Endothelial cell of umbilical vein (primary cell): Measurements from ENCODE around the gene TTN. TPM values are rescaled to one million over a fixed set of nuclear protein-coding genes. Genes with fewer than 3 reads are reported as not detected.
A peak's percentile ranks its signal among the peaks of the same experiment; 100 is the strongest.

Source experiments
- BruUV-seq: library from RNA; stranded (reverse); fragments of 400-500 nt; replicated peaks from 2 replicates; lab custom pipeline; 2021; lab: Mats Ljungman, UMichigan
- CTCF ChIA-PET: fragments of 300-600, 350-600 bp; sonication (Branson Sonifier 250); formaldehyde crosslinking; loops from one replicate; lab custom pipeline; 2021; ENCODE audit warnings: antibody characterized with exemption, inconsistent platforms; lab: Charles Lee
- POLR2A ChIA-PET: fragments of 300-600, 350-600 bp; sonication (Branson Sonifier 250); formaldehyde crosslinking; loops from one replicate; lab custom pipeline; 2021; ENCODE audit warnings: antibody characterized with exemption, inconsistent platforms; lab: Charles Lee
- DNase-seq: peaks from one replicate; pipeline ENCODE4 v3.0.0-alpha.2; 2011; ENCODE audit warnings: low read depth, low spot score
- FAIRE-seq: peaks from 2 replicates; lab custom pipeline; 2011; peaks lifted over from hg19 to GRCh38; lab: Jason Lieb, UNC
- H2AFZ ChIP-seq: 2 replicates; pipeline ENCODE4 v1.6.0; 2012; ENCODE audit warnings: low read depth, low read length, control low read depth, inconsistent platforms
- H3K27ac ChIP-seq: 2 replicates; pipeline ENCODE4 v1.5.1; 2011; ENCODE audit warnings: low read depth, mild to moderate bottlenecking, control low read depth, low read length, moderate library complexity; ENCODE audit not compliant: insufficient read depth
- H3K27me3 ChIP-seq, 2 experiments: 2 replicates each; pipeline versions ENCODE4 v1.6.0 to v1.6.1; 2011; ENCODE audit warnings: low read length in 2 of 2, mixed read lengths in 1 of 2; ENCODE audit not compliant: control insufficient read depth in 2 of 2, insufficient read depth in 2 of 2
- H3K36me3 ChIP-seq, 2 experiments: 2 replicates in 1 of 2; 3 replicates in 1 of 2; pipeline ENCODE4 v1.5.1; 2011; ENCODE audit warnings: low read length in 2 of 2, mild to moderate bottlenecking in 1 of 2, moderate library complexity in 1 of 2; ENCODE audit not compliant: control insufficient read depth in 2 of 2, insufficient read depth in 2 of 2; ENCODE audit errors: extremely low read depth in 1 of 2
- H3K4me1 ChIP-seq: 3 replicates; pipeline ENCODE4 v1.5.1; 2011; ENCODE audit warnings: mild to moderate bottlenecking, low read length; ENCODE audit not compliant: control insufficient read depth, insufficient read depth; ENCODE audit errors: extremely low read depth
- H3K4me2 ChIP-seq: 2 replicates; pipeline ENCODE4 v1.6.1; 2011; ENCODE audit warnings: low read length, control low read depth, mixed read lengths; ENCODE audit not compliant: insufficient read depth
- H3K4me3 ChIP-seq, 3 experiments: fragments of 200-600 bp in 1 of 3; sonication (generic), shearing (Covaris generic) in 1 of 3; replicated peaks in 1 of 3; 2 replicates each; pipeline ENCODE4 v1.5.1; 2011 to 2016; ENCODE audit warnings: control low read depth in 3 of 3, low read length in 3 of 3, mild to moderate bottlenecking in 2 of 3, inconsistent platforms in 1 of 3, low read depth in 1 of 3, moderate library complexity in 1 of 3; ENCODE audit not compliant: insufficient read depth in 1 of 3
- H3K79me2 ChIP-seq: 2 replicates; pipeline ENCODE4 v1.6.0; 2012; ENCODE audit warnings: low read length, inconsistent platforms; ENCODE audit not compliant: control insufficient read depth, insufficient read depth
- H3K9ac ChIP-seq: replicated peaks from 2 replicates; pipeline ENCODE3; 2011; ENCODE audit warnings: low read length, control low read depth; ENCODE audit not compliant: insufficient read depth; ENCODE audit errors: extremely low read depth
- H3K9me1 ChIP-seq: replicated peaks from 3 replicates; pipeline ENCODE4 v1.6.0; 2011; ENCODE audit warnings: mild to moderate bottlenecking, low read length; ENCODE audit not compliant: control insufficient read depth, insufficient read depth; ENCODE audit errors: extremely low read depth
- H3K9me3 ChIP-seq: replicated peaks from 2 replicates; pipeline ENCODE4 v1.5.1; 2012; ENCODE audit warnings: low read length, inconsistent platforms; ENCODE audit not compliant: control insufficient read depth, insufficient read depth
- H4K20me1 ChIP-seq: replicated peaks from 2 replicates; pipeline ENCODE3; 2011; ENCODE audit warnings: mild to moderate bottlenecking, low read length; ENCODE audit not compliant: control insufficient read depth, insufficient read depth; ENCODE audit errors: extremely low read depth
- CTCF ChIP-seq, 2 donors: IDR thresholded peaks; 1 replicate in 1 of 2; 2 replicates in 1 of 2; pipeline ENCODE4 v1.5.1; 2011; ENCODE audit warnings: low read length in 2 of 2, mild to moderate bottlenecking in 2 of 2, moderate library complexity in 2 of 2, control low read depth in 1 of 2, inconsistent platforms in 1 of 2, low read depth in 1 of 2; ENCODE audit not compliant: insufficient read depth in 1 of 2; ENCODE audit errors: extremely low read depth in 1 of 2
- EZH2 ChIP-seq: IDR thresholded peaks from 2 replicates; pipeline ENCODE4 v1.6.1; 2012; ENCODE audit warnings: borderline replicate concordance, low read depth, mild to moderate bottlenecking, moderate library complexity, low read length, inconsistent platforms; ENCODE audit not compliant: severe bottlenecking
- FOS ChIP-seq: IDR thresholded peaks from 2 replicates; pipeline ENCODE4 v1.6.1; 2011; ENCODE audit warnings: mild to moderate bottlenecking, low read length, moderate library complexity, borderline replicate concordance; ENCODE audit not compliant: insufficient read depth
- GATA2 ChIP-seq: IDR thresholded peaks from 2 replicates; pipeline ENCODE4 v1.7.0; 2011; ENCODE audit warnings: low read depth, mild to moderate bottlenecking, moderate library complexity, mixed read lengths, low read length; ENCODE audit not compliant: insufficient read length, insufficient read depth
- JUN ChIP-seq: IDR thresholded peaks from 2 replicates; pipeline ENCODE4 v1.6.1; 2011; ENCODE audit warnings: borderline replicate concordance, low read depth; ENCODE audit not compliant: insufficient read length, insufficient read depth
- MAX ChIP-seq: IDR thresholded peaks from 2 replicates; pipeline ENCODE4 v1.6.1; 2011; ENCODE audit not compliant: insufficient read depth, insufficient read length
- MYC ChIP-seq: IDR thresholded peaks from one replicate; pipeline ENCODE4 v1.6.1; 2011; ENCODE audit warnings: mild to moderate bottlenecking, low read depth, low read length
- POLR2A ChIP-seq: IDR thresholded peaks from 2 replicates; pipeline ENCODE4 v1.6.1; 2012; ENCODE audit warnings: low read depth, mild to moderate bottlenecking, control low read depth, low read length
- POLR2AphosphoS5 ChIP-seq: IDR thresholded peaks from 2 replicates; pipeline ENCODE4 v1.6.1; 2012; ENCODE audit warnings: low read depth, mild to moderate bottlenecking, control low read depth, low read length, moderate library complexity; ENCODE audit not compliant: insufficient read depth
- dilution Hi-C: fragments of 300-500 bp; cut with MboI; formaldehyde crosslinking; loops from one replicate; pipeline ENCODE4 v1.15.0; 2019; ENCODE audit warnings: low sequenced_read_pairs; ENCODE audit not compliant: extremely low pct_ligation_motif_present
- intact Hi-C: fragments of 100-400 bp; cut with micrococcal nuclease; formaldehyde crosslinking; loops from one replicate; pipeline ENCODE4 v1.10.0; 2022
- polyA plus RNA-seq, 4 experiments: library from polyadenylated mRNA; depleted of rRNA in 3 of 4; stranded (reverse) in 3 of 4; unstranded in 1 of 4; fragments of >200 nt; gene quantifications; 2 replicates each; pipeline versions ENCODE4 v1.2.1 to v1.2.3, GENCODE V29; 2011 to 2012; ENCODE audit warnings: missing spikeins in 1 of 4
- total RNA-seq: library from RNA; stranded (reverse); gene quantifications from 2 replicates; pipeline ENCODE4 v1.2.3, GENCODE V29; 2021

The TTN gene
- total and polyA plus RNA-seq, 2 donors (not counting 3 experiments of a cell fraction or from before 2014, with no cell fraction given) = 0.11 to 0.49 TPM

GRCh38 chr2:178827739-178828485 is 20.7 kb upstream of the TTN start:
- Histone ChIP-seq H3K9me1 (no peaks in the 10 kb centered on the region), H2AFZ (peak overlapping the region; percentile 82), H3K27ac (peak overlapping the region; percentile 50), H3K4me3 (no peak overlapping the region), H3K4me2 (peak overlapping the region; percentile 34), H3K9ac (no peak overlapping the region), H3K27me3 (no peaks in the 10 kb centered on the region), H3K4me1 (peaks cover 56% of the 10 kb centered on the region), H3K36me3 (no peaks in the 10 kb centered on the region), H3K9me3 (no peaks in the 10 kb centered on the region), H3K79me2 (no peaks in the 10 kb centered on the region), H4K20me1 (no peaks in the 10 kb centered on the region)
- no TSS peak for BruUV-seq
- DNase-seq (peak; percentile 64), FAIRE-seq (no peak)
- ChIA-PET CTCF (interaction anchor here (1.0 to 2.6 kb wide), 4 partner anchors 27 to 99 kb away, joined by 3 to 13 read pairs (median 4); no protein-coding TSS in a partner anchor), POLR2A (no interaction called here)
- intact Hi-C loops = loop anchor here (2.0 to 10.0 kb wide), 4 partner anchors 55 to 444 kb away; partner anchors contain the start of gene PLEKHA3
- dilution Hi-C loops = no loop called here
- no peak for TF ChIP-seq POLR2AphosphoS5
- TF ChIP-seq GATA2 = no peak
- TF ChIP-seq CTCF (IDR thresholded peaks at IDR 0.05; ENCODE audit: extremely low read depth in 1 of 2, insufficient read depth in 1 of 2, low read depth in 1 of 2, low read length in 2 of 2) = no peak
- TF ChIP-seq MAX = no peak
- no peak for TF ChIP-seq EZH2
- TF ChIP-seq POLR2A = no peak
- TF ChIP-seq FOS = no peak
- TF ChIP-seq MYC = no peak
- no peak for TF ChIP-seq JUN
